ENCODE measurements around the gene ADAMTSL5.
A peak's percentile ranks its signal among the peaks of the same experiment; 100 is the strongest.

Gene ADAMTSL5

GRCh38 chr19:1507763-1508506 lies 4.9 kb downstream of the ADAMTSL5 start:
- CTCF ChIA-PET: no interaction called here

GRCh38 chr19:1507192-1507660 lies 5.6 kb downstream of the ADAMTSL5 start:
- CTCF ChIA-PET: no interaction called here
- no peak for DNase-seq (ENCODE audit: extremely low spot score)
- TF ChIP-seq, protein P1, sequence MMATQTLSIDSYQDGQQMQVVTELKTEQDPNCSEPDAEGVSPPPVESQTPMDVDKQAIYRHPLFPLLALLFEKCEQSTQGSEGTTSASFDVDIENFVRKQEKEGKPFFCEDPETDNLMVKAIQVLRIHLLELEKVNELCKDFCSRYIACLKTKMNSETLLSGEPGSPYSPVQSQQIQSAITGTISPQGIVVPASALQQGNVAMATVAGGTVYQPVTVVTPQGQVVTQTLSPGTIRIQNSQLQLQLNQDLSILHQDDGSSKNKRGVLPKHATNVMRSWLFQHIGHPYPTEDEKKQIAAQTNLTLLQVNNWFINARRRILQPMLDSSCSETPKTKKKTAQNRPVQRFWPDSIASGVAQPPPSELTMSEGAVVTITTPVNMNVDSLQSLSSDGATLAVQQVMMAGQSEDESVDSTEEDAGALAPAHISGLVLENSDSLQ (IDR thresholded peaks at IDR 0.05): no peak
- TF ChIP-seq NFRKB (IDR thresholded peaks at IDR 0.05) (no peak), HDGF (IDR thresholded peaks at IDR 0.05; ENCODE audit: borderline replicate concordance) (0 out of 2 replicates have a peak, but pooled peaks have one; percentile 43), FOXK2 (IDR thresholded peaks at IDR 0.05) (no peak)
- POLR2A ChIA-PET: interaction anchor here (1.2 kb wide), 1 partner anchor 84 kb away, joined by 3 read pairs; no protein-coding TSS in a partner anchor

More at GRCh38 chr19:1507763-1508506, 4.9 kb downstream of the ADAMTSL5 start:
- peak; percentile 97 for DNase-seq (ENCODE audit: extremely low spot score)
- no peak for TF ChIP-seq SUZ12 (IDR thresholded peaks at IDR 0.05)
- peak; percentile 56; the same call in 1 of the 2 replicates for TF ChIP-seq HDGF (IDR thresholded peaks at IDR 0.05; ENCODE audit: borderline replicate concordance)
- no peak for TF ChIP-seq SP1 (IDR thresholded peaks at IDR 0.05)
- no peak for TF ChIP-seq CTBP1 (IDR thresholded peaks at IDR 0.05; ENCODE audit: borderline replicate concordance)
- no peak for TF ChIP-seq BHLHE40 (IDR thresholded peaks at IDR 0.05; ENCODE audit: borderline replicate concordance)
- TF ChIP-seq, protein P1 (IDR thresholded peaks at IDR 0.05): peak; percentile 80
- TF ChIP-seq FOXM1 (IDR thresholded peaks at IDR 0.05; ENCODE audit: borderline replicate concordance): peak; percentile 94
- TF ChIP-seq ZNF384 (IDR thresholded peaks at IDR 0.05): no peak
- TF ChIP-seq NFRKB (IDR thresholded peaks at IDR 0.05): no peak
- TF ChIP-seq ELF4 (IDR thresholded peaks at IDR 0.05): no peak; the same call in none of the 2 replicates
- TF ChIP-seq FOXA1 (IDR thresholded peaks at IDR 0.05): no peak
- TF ChIP-seq FOXK2 (IDR thresholded peaks at IDR 0.05): no peak
- no peak for TF ChIP-seq TARDBP (IDR thresholded peaks at IDR 0.05)
- peak; percentile 96 for TF ChIP-seq L3MBTL2 (conservative IDR thresholded peaks at IDR 0.05)
- no peak for TF ChIP-seq LEF1 (IDR thresholded peaks at IDR 0.05; ENCODE audit: borderline replicate concordance)
- TF ChIP-seq ARNT (IDR thresholded peaks at IDR 0.05): no peak
- POLR2A ChIA-PET: no interaction called here

DNA sequence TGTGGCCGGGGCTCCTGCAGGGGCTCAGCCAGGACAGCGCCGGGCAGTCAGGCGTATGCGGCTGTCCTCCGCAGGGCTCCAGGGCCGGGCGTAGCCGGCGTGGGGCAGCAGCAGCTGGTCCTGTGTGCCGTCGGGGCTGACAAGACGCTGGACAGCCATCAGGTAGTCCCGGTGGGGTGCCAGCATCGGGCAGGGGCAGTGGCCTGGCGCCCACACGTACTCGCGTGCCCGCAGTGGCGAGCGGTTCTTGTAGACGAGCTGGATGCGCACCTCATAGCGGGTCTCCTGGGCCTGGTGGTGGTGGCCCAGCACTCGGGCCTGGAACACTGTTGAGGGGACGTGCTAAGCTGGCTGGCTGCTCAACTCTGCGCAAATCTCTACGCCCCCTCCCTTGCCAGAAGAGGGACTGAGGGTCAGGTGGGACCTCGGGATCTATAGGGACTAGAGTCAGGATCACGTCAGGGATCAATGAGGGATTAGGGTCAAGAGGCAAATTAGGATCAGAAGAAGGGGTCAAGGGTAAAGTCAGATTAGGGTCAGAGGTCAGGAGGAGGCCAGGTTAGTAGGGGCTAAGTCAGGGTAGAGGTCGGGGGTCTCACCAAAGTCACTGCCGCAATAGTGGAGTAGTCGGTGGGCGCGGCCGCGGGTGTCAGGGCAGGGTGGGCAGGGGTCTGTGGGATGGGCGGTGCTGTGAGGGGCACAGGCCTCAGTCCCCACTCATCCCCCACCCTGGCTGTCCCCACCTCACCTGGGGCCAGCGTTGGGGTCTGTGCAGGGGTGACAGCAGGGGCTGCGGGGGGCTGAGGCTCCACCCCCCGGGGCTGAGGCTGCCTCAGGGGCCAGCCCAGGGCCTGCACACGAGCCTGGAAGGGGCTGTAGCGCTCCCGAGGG lies 6.6 kb downstream of the ADAMTSL5 start:
- POLR2A ChIA-PET: interaction anchor here (1.0 to 1.2 kb wide), 2 partner anchors 13 to 85 kb away, joined by 3 to 4 read pairs; no protein-coding TSS in a partner anchor

DNA sequence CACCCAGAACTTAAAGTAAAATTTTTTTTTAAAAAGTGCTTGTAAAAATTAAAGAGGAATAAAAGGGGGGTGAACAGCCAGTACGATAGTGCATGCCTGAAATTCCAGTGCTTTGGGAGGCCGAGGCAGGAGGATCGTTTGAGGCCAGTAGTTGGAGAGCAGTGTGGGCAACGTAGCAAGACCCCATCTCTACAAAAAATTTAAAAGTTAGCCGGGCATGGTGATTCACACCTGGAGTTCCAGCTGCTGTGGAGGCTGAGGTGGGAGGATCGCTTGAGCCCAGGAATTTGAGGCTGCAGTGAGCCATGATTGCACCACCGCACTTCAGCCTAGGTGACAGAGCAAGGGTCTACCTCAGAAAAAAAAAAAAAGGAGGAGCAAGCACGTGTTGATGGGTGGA lies 7.8 kb downstream of the ADAMTSL5 start:
- ChIA-PET POLR2A (interaction anchor here (1.0 kb wide), 1 partner anchor 12 kb away, joined by 4 read pairs; no protein-coding TSS in a partner anchor), CTCF (interaction anchor here (0.6 to 0.9 kb wide), 2 partner anchors 192 to 580 kb away, joined by 3 to 4 read pairs; no protein-coding TSS in a partner anchor)
- no peak for DNase-seq (ENCODE audit: extremely low spot score)
- TF ChIP-seq CTBP1 (IDR thresholded peaks at IDR 0.05; ENCODE audit: borderline replicate concordance) (no peak), FOXK2 (IDR thresholded peaks at IDR 0.05) (no peak)

More for the DNA sequence above, 6.6 kb downstream of the ADAMTSL5 start:
- TF ChIP-seq L3MBTL2 (conservative IDR thresholded peaks at IDR 0.05) (no peak), FOXK2 (IDR thresholded peaks at IDR 0.05) (no peak)
- TF ChIP-seq, protein P1 (IDR thresholded peaks at IDR 0.05): no peak
- no peak for DNase-seq (ENCODE audit: extremely low spot score)
- CTCF ChIA-PET: interaction anchor here (0.9 kb wide), 1 partner anchor 582 kb away, joined by 4 read pairs; no protein-coding TSS in a partner anchor

DNA sequence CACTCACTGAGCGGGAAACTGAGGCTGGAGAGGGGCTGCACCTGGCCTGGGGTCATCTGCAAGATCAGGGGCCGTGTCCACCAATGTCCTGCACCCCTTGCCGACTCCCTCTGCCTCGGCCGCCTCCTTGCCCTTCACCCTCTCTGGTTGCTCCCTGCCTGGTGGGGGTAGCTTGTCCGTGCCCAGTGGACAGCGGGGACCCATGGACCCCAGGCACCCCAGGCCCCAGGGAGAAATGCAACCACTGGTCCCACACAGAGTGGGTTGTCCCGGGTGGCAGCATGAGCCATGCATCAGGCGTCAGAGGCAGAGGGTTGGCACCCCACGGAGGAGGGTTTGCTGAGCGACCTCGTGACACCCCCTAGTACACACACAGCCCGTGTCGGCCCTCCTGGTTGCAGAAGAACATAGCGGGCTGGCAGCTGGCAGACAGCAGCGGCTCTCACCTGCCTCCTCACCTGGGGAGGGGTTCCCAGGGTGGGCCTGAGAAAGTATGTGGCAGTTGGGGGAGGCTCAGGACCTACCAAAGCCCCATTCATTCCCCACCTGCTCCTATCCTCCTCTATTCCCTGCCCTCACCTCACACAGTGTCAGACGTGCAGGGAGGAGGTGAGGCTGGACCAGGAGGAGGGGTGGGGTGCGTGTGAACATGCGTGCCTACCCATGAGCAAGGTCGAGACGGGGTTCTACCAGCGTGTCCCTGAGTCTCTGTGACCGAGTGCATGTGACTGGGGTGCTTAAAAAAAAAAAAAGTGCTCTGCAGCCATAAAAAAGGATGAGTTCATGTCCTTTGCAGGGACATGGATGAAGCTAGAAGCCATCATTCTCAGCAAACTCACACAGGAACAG lies 8.7 kb downstream of the ADAMTSL5 start:
- CTCF ChIA-PET: interaction anchor here (0.6 to 1.0 kb wide), 2 partner anchors 13 to 193 kb away, joined by 3 to 4 read pairs; partner anchors contain the start of gene REEP6
- no peak for DNase-seq (ENCODE audit: extremely low spot score)
- no peak for TF ChIP-seq FOXA1 (IDR thresholded peaks at IDR 0.05)
- TF ChIP-seq SUZ12 (IDR thresholded peaks at IDR 0.05): no peak
- TF ChIP-seq ELF4 (IDR thresholded peaks at IDR 0.05): no peak
- TF ChIP-seq CTBP1 (IDR thresholded peaks at IDR 0.05; ENCODE audit: borderline replicate concordance): no peak
- no peak for TF ChIP-seq NFRKB (IDR thresholded peaks at IDR 0.05)
- no peak for TF ChIP-seq SP1 (IDR thresholded peaks at IDR 0.05)
- no peak for TF ChIP-seq TARDBP (IDR thresholded peaks at IDR 0.05)
- no peak for TF ChIP-seq ARNT (IDR thresholded peaks at IDR 0.05)
- no peak for TF ChIP-seq FOXK2 (IDR thresholded peaks at IDR 0.05)
- no peak for TF ChIP-seq FOXM1 (IDR thresholded peaks at IDR 0.05; ENCODE audit: borderline replicate concordance)
- no peak for TF ChIP-seq BHLHE40 (IDR thresholded peaks at IDR 0.05; ENCODE audit: borderline replicate concordance)
- TF ChIP-seq, protein P1 (IDR thresholded peaks at IDR 0.05): no peak
- TF ChIP-seq HDGF (IDR thresholded peaks at IDR 0.05; ENCODE audit: borderline replicate concordance): no peak
- TF ChIP-seq LEF1 (IDR thresholded peaks at IDR 0.05; ENCODE audit: borderline replicate concordance): no peak
- POLR2A ChIA-PET: no interaction called here
